SK-N-SH treated with all-trans-retinoic acid at 6 μM for 48 hours (cell line): Measurements from ENCODE around the gene PTPRN2.

ENCODE experiments used
- ATAC-seq: fragments of 200-7000 bp; cut with Tn5 transposase; 3 replicates; pipeline ENCODE4 v1.9.1; 2020; ENCODE audit warnings: mild to moderate bottlenecking, moderate library complexity
- ARNTL ChIP-seq: fragments of 450-650 bp; formaldehyde crosslinking; IDR thresholded peaks from 2 replicates; pipeline ENCODE4 v1.5.0; 2020; ENCODE audit warnings: low read depth, mild to moderate bottlenecking, moderate library complexity, borderline replicate concordance
- ESRRG ChIP-seq: fragments of 250-450 bp; sonication (Bioruptor Pico); IDR thresholded peaks from 2 replicates; pipeline ENCODE4 v1.6.1; 2021; ENCODE audit warnings: mild to moderate bottlenecking
- GLIS3 ChIP-seq: fragments of 250-450 bp; sonication (Bioruptor Pico); IDR thresholded peaks from 2 replicates; pipeline ENCODE4 v1.5.0; 2020; ENCODE audit warnings: mild to moderate bottlenecking, moderate library complexity
- ISL1 ChIP-seq: fragments of 250-450 bp; sonication (Bioruptor Pico); IDR thresholded peaks from 2 replicates; pipeline ENCODE4 v2.1.2; 2022; ENCODE audit warnings: mild to moderate bottlenecking, moderate library complexity
- OSR1 ChIP-seq: fragments of 250-450 bp; sonication (Bioruptor Pico); IDR thresholded peaks from 2 replicates; pipeline ENCODE4 v1.8.0; 2022; ENCODE audit warnings: moderate library complexity, mild to moderate bottlenecking, inconsistent platforms
- PPARA ChIP-seq: fragments of 250-450 bp; sonication (Bioruptor Pico); IDR thresholded peaks from 2 replicates; pipeline ENCODE4 v1.5.0; 2020; ENCODE audit warnings: mild to moderate bottlenecking, borderline replicate concordance
- RARB ChIP-seq: fragments of 250-450 bp; sonication (Bioruptor Pico); IDR thresholded peaks from 2 replicates; pipeline ENCODE4 v1.8.0; 2021; ENCODE audit warnings: mild to moderate bottlenecking, moderate library complexity
- SNAI2 ChIP-seq: fragments of 250-450 bp; sonication (Bioruptor Pico); IDR thresholded peaks from 2 replicates; pipeline ENCODE4 v1.5.0; 2020; ENCODE audit warnings: mild to moderate bottlenecking, moderate library complexity
- TCF4 ChIP-seq: fragments of 250-450 bp; sonication (Bioruptor Pico); IDR thresholded peaks from 2 replicates; pipeline ENCODE4 v1.8.0; 2021; ENCODE audit warnings: mild to moderate bottlenecking, moderate library complexity, borderline replicate concordance
- TOX ChIP-seq: fragments of 250-450 bp; sonication (Bioruptor Pico); IDR thresholded peaks from 2 replicates; pipeline ENCODE4 v1.8.0; 2021; ENCODE audit warnings: mild to moderate bottlenecking, moderate library complexity, borderline replicate concordance
- ZFP3 ChIP-seq: fragments of 250-450 bp; sonication (Bioruptor Pico); IDR thresholded peaks from 2 replicates; pipeline ENCODE4 v1.5.0; 2020; ENCODE audit warnings: mild to moderate bottlenecking, moderate library complexity
- ZFP30 ChIP-seq: fragments of 450-650 bp; formaldehyde crosslinking; IDR thresholded peaks from 2 replicates; pipeline ENCODE4 v1.5.0; 2022; ENCODE audit warnings: mild to moderate bottlenecking, moderate library complexity
- ZNF565 ChIP-seq: fragments of 450-650 bp; formaldehyde crosslinking; conservative IDR thresholded peaks from 2 replicates; pipeline ENCODE4 v1.5.0; 2020; ENCODE audit warnings: low read depth, mild to moderate bottlenecking, moderate library complexity
- ZNF70 ChIP-seq: fragments of 450-650 bp; formaldehyde crosslinking; IDR thresholded peaks from 2 replicates; pipeline ENCODE4 v1.5.0; 2020; ENCODE audit warnings: mild to moderate bottlenecking, moderate library complexity
- ZNF8 ChIP-seq: fragments of 450-650 bp; formaldehyde crosslinking; IDR thresholded peaks from 2 replicates; pipeline ENCODE4 v1.5.0; 2020; ENCODE audit warnings: mild to moderate bottlenecking, moderate library complexity
- TF ChIP-seq, protein P1 (sequence below): fragments of 250-450 bp; sonication (Bioruptor Pico); IDR thresholded peaks from 2 replicates; pipeline ENCODE4 v1.8.0; 2021; ENCODE audit warnings: low read depth, mild to moderate bottlenecking, moderate library complexity, borderline replicate concordance
- TF ChIP-seq, protein P2 (sequence below): fragments of 250-450 bp; sonication (Bioruptor Pico); IDR thresholded peaks from 2 replicates; pipeline ENCODE4 v1.8.0; 2020; ENCODE audit warnings: mild to moderate bottlenecking, moderate library complexity, borderline replicate concordance
- TF ChIP-seq, protein P3 (sequence below): fragments of 250-450 bp; sonication (Bioruptor Pico); IDR thresholded peaks from 2 replicates; pipeline ENCODE4 v1.5.1; 2021; ENCODE audit warnings: mild to moderate bottlenecking, moderate library complexity
- TF ChIP-seq, protein P4 (sequence below): fragments of 250-450 bp; sonication (Bioruptor Pico); IDR thresholded peaks from 2 replicates; pipeline ENCODE4 v1.5.0; 2020; ENCODE audit warnings: mild to moderate bottlenecking, moderate library complexity
- TF ChIP-seq, protein P5 (sequence below): fragments of 250-450 bp; sonication (Bioruptor Pico); IDR thresholded peaks from 2 replicates; pipeline ENCODE4 v1.5.1; 2020; ENCODE audit warnings: low read depth, mild to moderate bottlenecking, moderate library complexity

PTPRN2 gene

DNA sequence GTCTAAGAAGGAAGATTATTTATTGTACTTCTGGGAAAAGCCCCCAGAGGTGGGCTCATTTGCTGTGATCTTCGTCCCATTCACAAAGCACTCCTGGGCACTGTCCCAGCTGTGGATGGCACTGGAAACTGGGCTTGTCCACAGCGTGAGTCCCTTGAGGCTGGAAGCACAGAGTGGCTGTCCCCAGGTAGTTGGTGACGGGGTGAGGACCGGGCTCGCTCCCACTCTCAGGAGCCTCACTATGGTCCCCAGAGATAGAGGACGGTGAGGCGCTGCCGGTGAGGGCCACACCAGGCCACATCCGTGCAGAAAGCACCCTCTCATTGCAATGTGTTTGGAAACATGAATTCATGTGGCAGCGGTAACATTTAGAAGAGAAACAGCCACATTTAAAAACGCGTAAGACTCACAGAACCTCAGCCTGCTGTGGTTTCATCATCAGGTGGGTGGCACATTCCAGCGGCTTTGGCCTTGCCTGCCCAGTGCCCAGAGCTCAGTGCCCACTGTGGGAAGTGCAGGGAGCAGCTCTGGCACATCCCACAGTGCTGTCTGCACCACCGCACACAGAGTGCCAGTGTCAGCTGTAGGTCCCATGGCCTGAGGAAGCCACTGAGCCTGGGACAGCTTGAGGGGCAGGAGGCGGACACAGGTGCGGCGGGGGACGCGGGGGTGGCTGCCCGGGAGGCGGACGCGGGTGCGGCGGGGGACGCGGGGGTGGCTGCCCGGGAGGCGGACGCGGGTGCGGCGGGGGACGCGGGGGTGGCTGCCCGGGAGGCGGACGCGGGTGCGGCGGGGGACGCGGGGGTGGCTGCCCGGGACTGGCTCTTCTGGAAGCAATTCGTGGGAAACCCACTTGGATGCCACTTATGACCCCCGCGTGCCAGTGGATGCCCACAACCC is 801.0 kb downstream of the PTPRN2 start:
- no peak for ATAC-seq
- TF ChIP-seq ZNF70 (CRISPR knock-in tag) (no peak), GLIS3 (CRISPR knock-in tag) (no peak), ESRRG (no peak)

DNA sequence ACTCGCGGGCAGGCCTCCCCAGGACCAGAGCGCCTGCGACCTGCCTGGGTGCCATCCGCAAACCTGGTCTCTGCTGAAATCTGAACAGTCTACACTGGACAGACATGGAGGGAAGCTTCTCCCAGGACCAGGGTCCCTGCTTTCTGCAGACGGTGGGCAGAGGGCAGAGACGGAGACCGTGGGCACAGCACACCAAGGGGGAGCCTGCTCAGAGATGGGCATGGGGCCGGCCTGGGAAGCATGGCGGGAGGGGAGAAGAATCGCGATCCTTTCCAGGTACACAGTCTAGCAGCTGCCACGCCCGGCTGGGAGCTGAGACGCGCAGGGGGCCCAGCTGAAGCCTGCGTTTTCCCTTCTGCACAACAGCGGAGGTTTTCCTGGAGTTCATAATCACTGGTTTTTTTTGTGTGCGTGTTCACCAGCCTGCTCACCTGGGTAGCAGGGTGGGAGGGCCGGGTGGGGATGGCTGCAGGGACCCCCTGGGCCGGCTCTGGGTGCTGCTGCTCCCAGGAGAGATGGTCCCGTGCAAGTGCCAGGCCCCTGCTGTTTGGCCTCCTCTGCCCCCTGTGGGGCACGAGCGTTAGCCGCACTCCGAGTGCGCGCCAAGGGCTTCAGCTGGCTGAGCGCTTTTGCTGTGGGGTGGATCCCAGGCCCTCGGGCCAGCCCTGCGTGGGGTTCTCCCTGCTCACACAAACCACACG is 802.0 kb downstream of the PTPRN2 start:
- TF ChIP-seq, protein P1, sequence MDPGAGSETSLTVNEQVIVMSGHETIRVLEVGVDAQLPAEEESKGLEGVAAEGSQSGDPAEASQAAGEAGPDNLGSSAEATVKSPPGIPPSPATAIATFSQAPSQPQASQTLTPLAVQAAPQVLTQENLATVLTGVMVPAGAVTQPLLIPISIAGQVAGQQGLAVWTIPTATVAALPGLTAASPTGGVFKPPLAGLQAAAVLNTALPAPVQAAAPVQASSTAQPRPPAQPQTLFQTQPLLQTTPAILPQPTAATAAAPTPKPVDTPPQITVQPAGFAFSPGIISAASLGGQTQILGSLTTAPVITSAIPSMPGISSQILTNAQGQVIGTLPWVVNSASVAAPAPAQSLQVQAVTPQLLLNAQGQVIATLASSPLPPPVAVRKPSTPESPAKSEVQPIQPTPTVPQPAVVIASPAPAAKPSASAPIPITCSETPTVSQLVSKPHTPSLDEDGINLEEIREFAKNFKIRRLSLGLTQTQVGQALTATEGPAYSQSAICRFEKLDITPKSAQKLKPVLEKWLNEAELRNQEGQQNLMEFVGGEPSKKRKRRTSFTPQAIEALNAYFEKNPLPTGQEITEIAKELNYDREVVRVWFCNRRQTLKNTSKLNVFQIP = no peak
- TF ChIP-seq OSR1 (CRISPR knock-in tag) = no peak
- TF ChIP-seq GLIS3 (CRISPR knock-in tag) = no peak
- TF ChIP-seq ZNF70 (CRISPR knock-in tag) = no peak
- TF ChIP-seq ZNF8 (CRISPR knock-in tag) = no peak
- TF ChIP-seq, protein P2, sequence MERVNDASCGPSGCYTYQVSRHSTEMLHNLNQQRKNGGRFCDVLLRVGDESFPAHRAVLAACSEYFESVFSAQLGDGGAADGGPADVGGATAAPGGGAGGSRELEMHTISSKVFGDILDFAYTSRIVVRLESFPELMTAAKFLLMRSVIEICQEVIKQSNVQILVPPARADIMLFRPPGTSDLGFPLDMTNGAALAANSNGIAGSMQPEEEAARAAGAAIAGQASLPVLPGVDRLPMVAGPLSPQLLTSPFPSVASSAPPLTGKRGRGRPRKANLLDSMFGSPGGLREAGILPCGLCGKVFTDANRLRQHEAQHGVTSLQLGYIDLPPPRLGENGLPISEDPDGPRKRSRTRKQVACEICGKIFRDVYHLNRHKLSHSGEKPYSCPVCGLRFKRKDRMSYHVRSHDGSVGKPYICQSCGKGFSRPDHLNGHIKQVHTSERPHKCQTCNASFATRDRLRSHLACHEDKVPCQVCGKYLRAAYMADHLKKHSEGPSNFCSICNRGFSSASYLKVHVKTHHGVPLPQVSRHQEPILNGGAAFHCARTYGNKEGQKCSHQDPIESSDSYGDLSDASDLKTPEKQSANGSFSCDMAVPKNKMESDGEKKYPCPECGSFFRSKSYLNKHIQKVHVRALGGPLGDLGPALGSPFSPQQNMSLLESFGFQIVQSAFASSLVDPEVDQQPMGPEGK (CRISPR knock-in tag) = no peak
- TF ChIP-seq ZFP3 (CRISPR knock-in tag) = no peak
- no peak for ATAC-seq

DNA sequence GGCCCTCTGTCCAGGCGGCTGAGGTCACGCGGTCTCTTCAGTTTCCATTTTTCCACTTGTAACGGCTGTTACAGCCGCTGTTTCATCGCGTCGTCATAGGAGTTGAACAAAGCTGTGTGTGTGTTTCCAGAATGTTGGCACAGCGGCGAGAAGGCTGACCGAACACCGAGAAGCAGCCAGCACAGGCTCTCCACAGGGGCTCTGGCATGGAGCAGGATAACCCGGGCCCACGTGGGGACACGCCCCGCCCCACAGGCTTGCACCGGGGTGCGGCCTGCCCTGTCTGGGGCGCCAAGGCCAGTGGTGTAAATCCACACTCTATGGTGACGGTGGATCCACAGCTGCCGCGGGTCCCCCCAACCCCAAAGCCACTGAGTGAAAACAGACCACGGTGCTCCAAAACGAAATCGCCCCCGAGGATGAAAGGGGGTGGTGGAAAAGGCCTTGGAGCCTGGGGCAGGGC is 802.6 kb downstream of the PTPRN2 start:
- TF ChIP-seq OSR1 (CRISPR knock-in tag) (no peak), ISL1 (CRISPR knock-in tag) (no peak), RARB (no peak), ZNF70 (CRISPR knock-in tag) (no peak), ZNF8 (CRISPR knock-in tag) (no peak), ZNF565 (CRISPR knock-in tag) (no peak), SNAI2 (CRISPR knock-in tag) (no peak), TOX (CRISPR knock-in tag) (no peak), ARNTL (CRISPR knock-in tag) (no peak), GLIS3 (CRISPR knock-in tag) (no peak), PPARA (no peak), TCF4 (CRISPR knock-in tag) (no peak), ZFP30 (no peak)
- TF ChIP-seq, protein P3, sequence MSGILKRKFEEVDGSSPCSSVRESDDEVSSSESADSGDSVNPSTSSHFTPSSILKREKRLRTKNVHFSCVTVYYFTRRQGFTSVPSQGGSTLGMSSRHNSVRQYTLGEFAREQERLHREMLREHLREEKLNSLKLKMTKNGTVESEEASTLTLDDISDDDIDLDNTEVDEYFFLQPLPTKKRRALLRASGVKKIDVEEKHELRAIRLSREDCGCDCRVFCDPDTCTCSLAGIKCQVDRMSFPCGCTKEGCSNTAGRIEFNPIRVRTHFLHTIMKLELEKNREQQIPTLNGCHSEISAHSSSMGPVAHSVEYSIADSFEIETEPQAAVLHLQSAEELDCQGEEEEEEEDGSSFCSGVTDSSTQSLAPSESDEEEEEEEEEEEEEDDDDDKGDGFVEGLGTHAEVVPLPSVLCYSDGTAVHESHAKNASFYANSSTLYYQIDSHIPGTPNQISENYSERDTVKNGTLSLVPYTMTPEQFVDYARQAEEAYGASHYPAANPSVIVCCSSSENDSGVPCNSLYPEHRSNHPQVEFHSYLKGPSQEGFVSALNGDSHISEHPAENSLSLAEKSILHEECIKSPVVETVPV (CRISPR knock-in tag) = no peak
- TF ChIP-seq, protein P4, sequence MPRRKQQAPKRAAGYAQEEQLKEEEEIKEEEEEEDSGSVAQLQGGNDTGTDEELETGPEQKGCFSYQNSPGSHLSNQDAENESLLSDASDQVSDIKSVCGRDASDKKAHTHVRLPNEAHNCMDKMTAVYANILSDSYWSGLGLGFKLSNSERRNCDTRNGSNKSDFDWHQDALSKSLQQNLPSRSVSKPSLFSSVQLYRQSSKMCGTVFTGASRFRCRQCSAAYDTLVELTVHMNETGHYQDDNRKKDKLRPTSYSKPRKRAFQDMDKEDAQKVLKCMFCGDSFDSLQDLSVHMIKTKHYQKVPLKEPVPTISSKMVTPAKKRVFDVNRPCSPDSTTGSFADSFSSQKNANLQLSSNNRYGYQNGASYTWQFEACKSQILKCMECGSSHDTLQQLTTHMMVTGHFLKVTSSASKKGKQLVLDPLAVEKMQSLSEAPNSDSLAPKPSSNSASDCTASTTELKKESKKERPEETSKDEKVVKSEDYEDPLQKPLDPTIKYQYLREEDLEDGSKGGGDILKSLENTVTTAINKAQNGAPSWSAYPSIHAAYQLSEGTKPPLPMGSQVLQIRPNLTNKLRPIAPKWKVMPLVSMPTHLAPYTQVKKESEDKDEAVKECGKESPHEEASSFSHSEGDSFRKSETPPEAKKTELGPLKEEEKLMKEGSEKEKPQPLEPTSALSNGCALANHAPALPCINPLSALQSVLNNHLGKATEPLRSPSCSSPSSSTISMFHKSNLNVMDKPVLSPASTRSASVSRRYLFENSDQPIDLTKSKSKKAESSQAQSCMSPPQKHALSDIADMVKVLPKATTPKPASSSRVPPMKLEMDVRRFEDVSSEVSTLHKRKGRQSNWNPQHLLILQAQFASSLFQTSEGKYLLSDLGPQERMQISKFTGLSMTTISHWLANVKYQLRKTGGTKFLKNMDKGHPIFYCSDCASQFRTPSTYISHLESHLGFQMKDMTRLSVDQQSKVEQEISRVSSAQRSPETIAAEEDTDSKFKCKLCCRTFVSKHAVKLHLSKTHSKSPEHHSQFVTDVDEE = no peak
- TF ChIP-seq, protein P5, sequence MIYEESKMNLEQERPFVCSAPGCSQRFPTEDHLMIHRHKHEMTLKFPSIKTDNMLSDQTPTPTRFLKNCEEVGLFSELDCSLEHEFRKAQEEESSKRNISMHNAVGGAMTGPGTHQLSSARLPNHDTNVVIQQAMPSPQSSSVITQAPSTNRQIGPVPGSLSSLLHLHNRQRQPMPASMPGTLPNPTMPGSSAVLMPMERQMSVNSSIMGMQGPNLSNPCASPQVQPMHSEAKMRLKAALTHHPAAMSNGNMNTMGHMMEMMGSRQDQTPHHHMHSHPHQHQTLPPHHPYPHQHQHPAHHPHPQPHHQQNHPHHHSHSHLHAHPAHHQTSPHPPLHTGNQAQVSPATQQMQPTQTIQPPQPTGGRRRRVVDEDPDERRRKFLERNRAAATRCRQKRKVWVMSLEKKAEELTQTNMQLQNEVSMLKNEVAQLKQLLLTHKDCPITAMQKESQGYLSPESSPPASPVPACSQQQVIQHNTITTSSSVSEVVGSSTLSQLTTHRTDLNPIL (CRISPR knock-in tag) = no peak
- TF ChIP-seq, all 23 proteins: peak for 0
- ATAC-seq = no peak
